ENCODE results near the gene PRKAR2B. TPM values are rescaled to one million over a fixed set of nuclear protein-coding genes. Genes with fewer than 3 reads are reported as not detected.

Gene PRKAR2B
- total and polyA plus RNA-seq, 10 donors, result 8.3 to 74.4 (median 38.9) TPM

DNA sequence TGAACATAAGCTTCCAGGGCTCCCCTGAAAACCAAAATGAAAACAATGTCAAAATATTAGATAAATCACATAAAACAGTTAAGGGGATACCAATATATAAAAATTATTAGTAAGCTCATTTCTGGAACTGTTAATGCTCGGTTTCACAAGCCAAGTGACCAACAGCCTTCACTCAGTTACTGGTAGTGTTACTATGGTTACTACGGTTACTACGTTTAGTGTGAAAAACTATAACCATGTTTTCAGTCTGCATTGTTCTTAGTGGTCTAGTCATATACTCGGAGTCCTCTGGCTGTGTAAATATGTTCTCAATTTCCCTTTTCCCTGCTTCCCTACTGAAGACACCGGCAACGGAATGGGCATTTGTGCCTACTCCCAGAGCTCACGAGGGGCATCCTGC, 159.1 kb downstream of the PRKAR2B start:
- TF ChIP-seq, protein P1, sequence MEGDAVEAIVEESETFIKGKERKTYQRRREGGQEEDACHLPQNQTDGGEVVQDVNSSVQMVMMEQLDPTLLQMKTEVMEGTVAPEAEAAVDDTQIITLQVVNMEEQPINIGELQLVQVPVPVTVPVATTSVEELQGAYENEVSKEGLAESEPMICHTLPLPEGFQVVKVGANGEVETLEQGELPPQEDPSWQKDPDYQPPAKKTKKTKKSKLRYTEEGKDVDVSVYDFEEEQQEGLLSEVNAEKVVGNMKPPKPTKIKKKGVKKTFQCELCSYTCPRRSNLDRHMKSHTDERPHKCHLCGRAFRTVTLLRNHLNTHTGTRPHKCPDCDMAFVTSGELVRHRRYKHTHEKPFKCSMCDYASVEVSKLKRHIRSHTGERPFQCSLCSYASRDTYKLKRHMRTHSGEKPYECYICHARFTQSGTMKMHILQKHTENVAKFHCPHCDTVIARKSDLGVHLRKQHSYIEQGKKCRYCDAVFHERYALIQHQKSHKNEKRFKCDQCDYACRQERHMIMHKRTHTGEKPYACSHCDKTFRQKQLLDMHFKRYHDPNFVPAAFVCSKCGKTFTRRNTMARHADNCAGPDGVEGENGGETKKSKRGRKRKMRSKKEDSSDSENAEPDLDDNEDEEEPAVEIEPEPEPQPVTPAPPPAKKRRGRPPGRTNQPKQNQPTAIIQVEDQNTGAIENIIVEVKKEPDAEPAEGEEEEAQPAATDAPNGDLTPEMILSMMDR (IDR thresholded peaks at IDR 0.05 in 8 of 11, conservative IDR thresholded peaks at IDR 0.05 in 3 of 11), result no peak
- TF ChIP-seq POLR2AphosphoS5 (IDR thresholded peaks at IDR 0.05), result peak in 2 of 3 donors; percentile 12 to 39
- H3K36me3 ChIP-seq, result peaks cover 6 to 100% (median 76%) of the 10 kb centered on the region in 6 donors
- DNase-seq, result no peak
- intact Hi-C loops (cut with DNase I; ENCODE audit: low total_unique reads), result no loop called here
- H3K27me3 ChIP-seq (replicated peaks in 1 of 7), result no peaks in the 10 kb centered on the region
- no peak overlapping the region for H3K4me3 ChIP-seq
- no peak overlapping the region for H3K27ac ChIP-seq
- whole genome bisulfite sequencing, 5 donors, result 93 to 97% (median 95%) methylated on average over 7 of the region's 7 CpGs
- no peaks in the 10 kb centered on the region for H3K9me3 ChIP-seq
- no peaks in the 10 kb centered on the region for H3K4me1 ChIP-seq

DNA sequence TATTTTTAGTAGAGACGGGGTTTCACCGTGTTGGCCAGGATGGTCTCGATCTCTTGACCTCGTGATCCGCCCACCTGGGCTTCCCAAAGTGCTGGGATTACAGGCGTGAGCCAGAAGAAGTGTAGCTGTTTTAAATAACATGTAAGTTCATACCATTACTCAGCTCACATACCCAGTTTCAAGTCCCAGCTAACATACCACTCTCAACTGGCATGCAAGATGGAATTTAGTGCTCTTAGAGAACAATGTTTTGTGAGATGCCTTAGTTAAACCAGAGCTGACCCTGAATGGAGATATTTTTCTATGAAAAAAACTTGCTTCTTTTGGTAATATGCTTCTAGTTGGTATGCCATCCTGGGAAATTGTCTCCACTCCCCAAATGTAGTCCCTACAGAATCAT, 161.6 kb downstream of the PRKAR2B start:
- H3K9me3 ChIP-seq, result no peaks in the 10 kb centered on the region
- peaks cover 3 to 100% (median 65%) of the 10 kb centered on the region in 6 donors for H3K36me3 ChIP-seq
- no peaks in the 10 kb centered on the region for H3K27me3 ChIP-seq (replicated peaks in 1 of 7)
- intact Hi-C loops (cut with DNase I; ENCODE audit: low total_unique reads), result no loop called here
- no peak for DNase-seq
- H3K27ac ChIP-seq, result no peak overlapping the region
- TF ChIP-seq POLR2A (IDR thresholded peaks at IDR 0.05) (no peak), POLR2AphosphoS5 (IDR thresholded peaks at IDR 0.05) (no peak)
- TF ChIP-seq, protein P1 (IDR thresholded peaks at IDR 0.05 in 8 of 11, conservative IDR thresholded peaks at IDR 0.05 in 3 of 11), result no peak
- 95 to 98% (median 96%) methylated on average over 6 of the region's 6 CpGs for WGBS, 5 donors
- no peak overlapping the region for H3K4me3 ChIP-seq
- H3K4me1 ChIP-seq, result no peaks in the 10 kb centered on the region

DNA sequence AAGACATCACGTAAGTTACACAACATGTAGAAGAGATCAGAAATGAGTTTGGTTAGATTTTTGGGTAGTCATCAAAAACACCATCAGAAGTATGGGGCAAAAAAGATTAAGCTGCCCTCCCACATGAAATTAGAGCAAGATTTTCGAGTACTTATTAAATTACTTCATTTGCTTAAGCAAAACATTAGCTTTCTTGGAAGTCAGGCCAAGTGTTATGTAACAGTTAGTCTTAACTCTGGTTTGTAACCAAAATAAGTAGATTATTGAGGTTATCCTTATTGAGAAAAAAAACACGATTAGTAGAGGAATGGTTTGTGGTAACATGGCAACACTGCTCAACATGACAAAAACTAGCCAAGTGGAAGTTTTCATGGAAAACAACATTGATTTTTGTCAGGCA, 162.2 kb downstream of the PRKAR2B start:
- intact Hi-C loops (cut with DNase I; ENCODE audit: low total_unique reads), result no loop called here
- Histone ChIP-seq H3K9me3 (no peaks in the 10 kb centered on the region), H3K36me3 (peaks cover under 1 to 96% (median 59%) of the 10 kb centered on the region in 6 donors), H3K27ac (no peak overlapping the region), H3K27me3 (replicated peaks in 1 of 7) (no peaks in the 10 kb centered on the region), H3K4me3 (no peak overlapping the region), H3K4me1 (no peaks in the 10 kb centered on the region)
- DNase-seq, result no peak
- TF ChIP-seq POLR2A (IDR thresholded peaks at IDR 0.05), result no peak
- TF ChIP-seq, protein P1 (IDR thresholded peaks at IDR 0.05 in 8 of 11, conservative IDR thresholded peaks at IDR 0.05 in 3 of 11), result no peak
- no peak for TF ChIP-seq POLR2AphosphoS5 (IDR thresholded peaks at IDR 0.05)
- 77 to 90% (median 84%) methylated on average over 3 of the region's 3 CpGs for WGBS, 5 donors

DNA sequence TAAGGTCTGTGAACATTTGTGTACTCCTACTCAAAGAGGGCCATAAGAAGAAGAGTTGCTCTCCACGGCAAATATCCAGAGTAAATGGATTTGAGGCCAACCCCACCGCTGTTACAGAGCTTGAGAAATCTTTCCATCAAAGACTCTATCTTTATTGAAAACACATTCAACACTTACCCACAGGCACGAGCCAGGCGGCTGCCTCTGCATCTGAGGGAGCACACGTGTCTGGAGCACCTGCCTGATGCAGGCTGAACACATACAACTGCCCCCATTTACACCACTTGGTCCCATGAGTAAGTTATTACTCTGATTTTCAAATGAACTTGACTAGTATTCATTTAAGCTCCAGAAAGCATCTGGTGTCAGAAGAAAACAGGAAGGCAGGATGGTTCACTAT, 163.0 kb downstream of the PRKAR2B start:
- peaks cover 0 to 88% (median 52%) of the 10 kb centered on the region in 6 donors for H3K36me3 ChIP-seq
- H3K4me1 ChIP-seq, result no peaks in the 10 kb centered on the region
- no peak for DNase-seq
- no peak overlapping the region for H3K27ac ChIP-seq
- intact Hi-C loops (cut with DNase I; ENCODE audit: low total_unique reads), result no loop called here
- TF ChIP-seq POLR2A (IDR thresholded peaks at IDR 0.05) (no peak), POLR2AphosphoS5 (IDR thresholded peaks at IDR 0.05) (peak in 1 of 3 donors; percentile 29)
- TF ChIP-seq, protein P1 (IDR thresholded peaks at IDR 0.05 in 8 of 11, conservative IDR thresholded peaks at IDR 0.05 in 3 of 11), result no peak
- 94 to 98% (median 96%) methylated on average over 5 of the region's 5 CpGs for WGBS, 5 donors
- no peaks in the 10 kb centered on the region for H3K9me3 ChIP-seq
- no peaks in the 10 kb centered on the region for H3K27me3 ChIP-seq (replicated peaks in 1 of 7)
- H3K4me3 ChIP-seq, result no peak overlapping the region

Data from spleen (tissue), 11 donors.